Measurements from ENCODE around the gene TLX2. TPM values are rescaled to one million over a fixed set of nuclear protein-coding genes. Genes with fewer than 3 reads are reported as not detected.
A peak's percentile ranks its signal among the peaks of the same experiment; 100 is the strongest.

TLX2 gene
- polyA plus RNA-seq, 1 experiment: not detected

DNA sequence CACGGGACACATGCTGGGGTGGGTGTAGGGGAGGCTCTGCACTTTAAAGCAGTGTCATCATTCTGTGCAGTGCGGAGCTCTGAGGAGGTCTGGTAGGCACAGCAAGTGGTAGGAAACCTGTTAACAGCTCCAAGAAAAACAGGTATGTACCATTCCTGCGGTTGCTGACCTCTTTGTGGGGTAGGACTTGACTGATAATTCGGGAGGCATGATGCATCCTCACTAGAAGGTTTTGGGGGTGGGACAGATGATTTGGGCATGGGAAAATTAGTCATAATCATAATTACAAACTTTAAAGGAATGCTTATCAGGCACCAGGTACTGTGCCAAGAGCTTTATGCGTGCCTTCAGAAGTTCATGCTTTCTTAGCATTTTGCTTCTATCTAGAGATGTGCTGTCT lies 50.0 kb downstream of the TLX2 start:
- POLR2A ChIA-PET: no interaction called here
- TF ChIP-seq, protein P1, sequence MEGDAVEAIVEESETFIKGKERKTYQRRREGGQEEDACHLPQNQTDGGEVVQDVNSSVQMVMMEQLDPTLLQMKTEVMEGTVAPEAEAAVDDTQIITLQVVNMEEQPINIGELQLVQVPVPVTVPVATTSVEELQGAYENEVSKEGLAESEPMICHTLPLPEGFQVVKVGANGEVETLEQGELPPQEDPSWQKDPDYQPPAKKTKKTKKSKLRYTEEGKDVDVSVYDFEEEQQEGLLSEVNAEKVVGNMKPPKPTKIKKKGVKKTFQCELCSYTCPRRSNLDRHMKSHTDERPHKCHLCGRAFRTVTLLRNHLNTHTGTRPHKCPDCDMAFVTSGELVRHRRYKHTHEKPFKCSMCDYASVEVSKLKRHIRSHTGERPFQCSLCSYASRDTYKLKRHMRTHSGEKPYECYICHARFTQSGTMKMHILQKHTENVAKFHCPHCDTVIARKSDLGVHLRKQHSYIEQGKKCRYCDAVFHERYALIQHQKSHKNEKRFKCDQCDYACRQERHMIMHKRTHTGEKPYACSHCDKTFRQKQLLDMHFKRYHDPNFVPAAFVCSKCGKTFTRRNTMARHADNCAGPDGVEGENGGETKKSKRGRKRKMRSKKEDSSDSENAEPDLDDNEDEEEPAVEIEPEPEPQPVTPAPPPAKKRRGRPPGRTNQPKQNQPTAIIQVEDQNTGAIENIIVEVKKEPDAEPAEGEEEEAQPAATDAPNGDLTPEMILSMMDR (IDR thresholded peaks at IDR 0.05; ENCODE audit: insufficient read depth, low read depth, low read length): no peak

DNA sequence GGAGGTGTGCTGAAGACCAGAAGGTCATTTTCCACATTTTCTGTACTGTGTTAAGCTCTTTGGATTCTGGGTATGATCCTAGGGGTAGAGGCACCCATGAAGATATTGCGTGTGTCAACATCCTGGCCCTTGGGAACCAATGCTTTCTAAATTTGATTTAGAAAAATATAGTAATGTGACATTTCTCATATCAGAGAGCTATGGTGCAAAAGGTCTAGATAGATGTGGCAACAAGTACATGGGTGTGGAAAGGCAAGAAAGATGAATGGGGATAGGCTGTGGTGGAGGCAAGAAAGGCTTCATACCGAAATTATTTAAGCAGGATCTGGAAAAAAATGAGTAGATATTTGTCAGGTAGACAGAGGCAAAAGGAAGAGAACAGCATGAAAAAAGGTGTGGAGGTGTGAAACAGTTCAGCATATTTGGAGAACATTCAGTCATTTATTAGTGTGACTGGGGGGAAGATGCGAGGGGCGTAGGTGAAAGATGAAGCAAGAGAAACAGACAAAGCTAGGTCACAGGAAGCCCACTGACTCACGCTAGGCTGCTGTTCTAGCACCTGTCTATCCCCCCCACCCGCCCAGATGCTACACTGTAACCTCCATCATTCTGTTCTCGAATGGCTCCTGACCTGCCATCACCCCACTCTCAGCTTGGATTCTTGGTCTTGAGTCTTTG lies 52.0 kb downstream of the TLX2 start:
- H3K27me3 ChIP-seq (ENCODE audit: control insufficient read depth, insufficient read depth, low read length): no peaks in the 10 kb centered on the region
- CTCF ChIA-PET: interaction anchor here (0.8 to 3.5 kb wide), 5 partner anchors 9 to 22 kb away, joined by 3 to 13 read pairs (median 5); partner anchors contain the start of gene LOXL3
- TF ChIP-seq, protein P1 (IDR thresholded peaks at IDR 0.05; ENCODE audit: insufficient read depth, low read depth, low read length): no peak
- H3K36me3 ChIP-seq (ENCODE audit: control insufficient read depth, insufficient read depth, low read length): no peaks in the 10 kb centered on the region
- no peak overlapping the region for H3K4me3 ChIP-seq (ENCODE audit: low read depth, low read length)
- POLR2A ChIA-PET: interaction anchor here (1.1 to 2.4 kb wide), 2 partner anchors 10 to 11 kb away, joined by 6 to 9 read pairs; no protein-coding TSS in a partner anchor
- no peak for DNase-seq (ENCODE audit: low read depth)

More for the DNA sequence above, 50.0 kb downstream of the TLX2 start:
- H3K27me3 ChIP-seq (ENCODE audit: control insufficient read depth, insufficient read depth, low read length): no peaks in the 10 kb centered on the region
- no peak overlapping the region for H3K4me3 ChIP-seq (ENCODE audit: low read depth, low read length)
- CTCF ChIA-PET: interaction anchor here (0.7 kb wide), 1 partner anchor 12 kb away, joined by 3 read pairs; no protein-coding TSS in a partner anchor
- no peaks in the 10 kb centered on the region for H3K36me3 ChIP-seq (ENCODE audit: control insufficient read depth, insufficient read depth, low read length)
- DNase-seq (ENCODE audit: low read depth): no peak

DNA sequence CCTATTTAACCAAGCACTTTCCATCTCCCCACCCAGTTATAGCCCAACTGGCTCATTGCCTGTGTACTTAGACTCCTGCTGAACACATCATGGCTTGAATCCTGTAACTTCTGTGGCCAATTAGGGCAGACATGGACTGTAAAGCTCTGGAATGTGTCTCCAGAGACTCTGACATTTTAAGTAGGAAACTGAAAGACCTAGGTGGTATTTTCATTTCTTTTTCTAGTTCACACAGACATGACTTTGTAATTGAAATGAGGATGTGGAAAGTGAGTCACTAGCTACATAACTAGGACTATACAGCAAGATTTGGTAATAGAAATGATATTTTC lies 52.5 kb downstream of the TLX2 start:
- DNase-seq (ENCODE audit: low read depth): peak; percentile 96
- no peaks in the 10 kb centered on the region for H3K27me3 ChIP-seq (ENCODE audit: control insufficient read depth, insufficient read depth, low read length)
- no peak overlapping the region for H3K4me3 ChIP-seq (ENCODE audit: low read depth, low read length)
- no peaks in the 10 kb centered on the region for H3K36me3 ChIP-seq (ENCODE audit: control insufficient read depth, insufficient read depth, low read length)
- ChIA-PET CTCF (interaction anchor here (0.8 to 3.5 kb wide), 6 partner anchors 9 to 84 kb away, joined by 3 to 13 read pairs (median 4); partner anchors contain the start of genes CCDC142, LOXL3 and TTC31), POLR2A (interaction anchor here (0.6 to 2.4 kb wide), 4 partner anchors 9 to 63 kb away, joined by 3 to 9 read pairs (median 4); partner anchors contain the start of gene LOXL3)
- TF ChIP-seq, protein P1 (IDR thresholded peaks at IDR 0.05; ENCODE audit: insufficient read depth, low read depth, low read length): no peak

Other genes starting within 250 kb of the TLX2 start
- 0.07 and 0.16 TPM in 2 replicates for gene SLC4A5, start 171.0 kb upstream of the TLX2 start, polyA plus RNA-seq (2011; rRNA removed)
- gene DCTN1, start 134.1 kb upstream of the TLX2 start, polyA plus RNA-seq (2011; rRNA removed): 136 and 193 TPM in 2 replicates
- gene C2orf81, start 92.8 kb upstream of the TLX2 start, polyA plus RNA-seq (2011; rRNA removed): 0.18 and 0.67 TPM in 2 replicates
- 26.0 and 42.9 TPM in 2 replicates for gene WDR54, start 92.7 kb upstream of the TLX2 start, polyA plus RNA-seq (2011; rRNA removed)
- 8.3 and 12.4 TPM in 2 replicates for gene RTKN, start 72.5 kb upstream of the TLX2 start, polyA plus RNA-seq (2011; rRNA removed)
- 5.6 and 6.4 TPM in 2 replicates for gene INO80B, start 59.4 kb upstream of the TLX2 start, polyA plus RNA-seq (2011; rRNA removed)
- gene WBP1, start 56.0 kb upstream of the TLX2 start, polyA plus RNA-seq (2011; rRNA removed): 55.7 and 92.0 TPM in 2 replicates
- gene MOGS, start 49.1 kb upstream of the TLX2 start, polyA plus RNA-seq (2011; rRNA removed): 35.5 and 59.5 TPM in 2 replicates
- 38.9 and 41.2 TPM in 2 replicates for gene MRPL53, start 41.8 kb upstream of the TLX2 start, polyA plus RNA-seq (2011; rRNA removed)
- 4.5 and 6.2 TPM in 2 replicates for gene CCDC142, start 31.5 kb upstream of the TLX2 start, polyA plus RNA-seq (2011; rRNA removed)
- 19.4 and 26.0 TPM in 2 replicates for gene TTC31, start 31.4 kb upstream of the TLX2 start, polyA plus RNA-seq (2011; rRNA removed)
- gene LBX2, start 14.8 kb upstream of the TLX2 start, polyA plus RNA-seq (2011; rRNA removed): 0.37 and 0.61 TPM in 2 replicates
- gene PCGF1, start 6.8 kb upstream of the TLX2 start, polyA plus RNA-seq (2011; rRNA removed): 28.7 and 30.6 TPM in 2 replicates
- gene DQX1, start 11.8 kb downstream of the TLX2 start, polyA plus RNA-seq (2011; rRNA removed): 0.12 TPM in 1 of 2 replicates, not detected in the other
- 79.5 and 104 TPM in 2 replicates for gene AUP1, start 15.3 kb downstream of the TLX2 start, polyA plus RNA-seq (2011; rRNA removed)
- 26.0 and 36.1 TPM in 2 replicates for gene HTRA2, start 15.5 kb downstream of the TLX2 start, polyA plus RNA-seq (2011; rRNA removed)
- gene LOXL3, start 39.5 kb downstream of the TLX2 start, polyA plus RNA-seq (2011; rRNA removed): 95.8 and 130 TPM in 2 replicates
- gene DOK1, start 40.3 kb downstream of the TLX2 start, polyA plus RNA-seq (2011; rRNA removed): 19.8 and 28.7 TPM in 2 replicates
- 0.33 and 0.47 TPM in 2 replicates for gene M1AP, start 133.9 kb downstream of the TLX2 start, polyA plus RNA-seq (2011; rRNA removed)
- 8.4 and 10.2 TPM in 2 replicates for gene SEMA4F, start 139.8 kb downstream of the TLX2 start, polyA plus RNA-seq (2011; rRNA removed)